Kidney glomerular epithelial cell (primary cell): ENCODE results near the gene MSL3.
A peak's percentile ranks its signal among the peaks of the same experiment; 100 is the strongest.

Source experiments
- DNase-seq: peaks from one replicate; lab custom pipeline; 2025; lab: John Stamatoyannopoulos, UW

Gene MSL3, protein sequence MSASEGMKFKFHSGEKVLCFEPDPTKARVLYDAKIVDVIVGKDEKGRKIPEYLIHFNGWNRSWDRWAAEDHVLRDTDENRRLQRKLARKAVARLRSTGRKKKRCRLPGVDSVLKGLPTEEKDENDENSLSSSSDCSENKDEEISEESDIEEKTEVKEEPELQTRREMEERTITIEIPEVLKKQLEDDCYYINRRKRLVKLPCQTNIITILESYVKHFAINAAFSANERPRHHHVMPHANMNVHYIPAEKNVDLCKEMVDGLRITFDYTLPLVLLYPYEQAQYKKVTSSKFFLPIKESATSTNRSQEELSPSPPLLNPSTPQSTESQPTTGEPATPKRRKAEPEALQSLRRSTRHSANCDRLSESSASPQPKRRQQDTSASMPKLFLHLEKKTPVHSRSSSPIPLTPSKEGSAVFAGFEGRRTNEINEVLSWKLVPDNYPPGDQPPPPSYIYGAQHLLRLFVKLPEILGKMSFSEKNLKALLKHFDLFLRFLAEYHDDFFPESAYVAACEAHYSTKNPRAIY

DNA sequence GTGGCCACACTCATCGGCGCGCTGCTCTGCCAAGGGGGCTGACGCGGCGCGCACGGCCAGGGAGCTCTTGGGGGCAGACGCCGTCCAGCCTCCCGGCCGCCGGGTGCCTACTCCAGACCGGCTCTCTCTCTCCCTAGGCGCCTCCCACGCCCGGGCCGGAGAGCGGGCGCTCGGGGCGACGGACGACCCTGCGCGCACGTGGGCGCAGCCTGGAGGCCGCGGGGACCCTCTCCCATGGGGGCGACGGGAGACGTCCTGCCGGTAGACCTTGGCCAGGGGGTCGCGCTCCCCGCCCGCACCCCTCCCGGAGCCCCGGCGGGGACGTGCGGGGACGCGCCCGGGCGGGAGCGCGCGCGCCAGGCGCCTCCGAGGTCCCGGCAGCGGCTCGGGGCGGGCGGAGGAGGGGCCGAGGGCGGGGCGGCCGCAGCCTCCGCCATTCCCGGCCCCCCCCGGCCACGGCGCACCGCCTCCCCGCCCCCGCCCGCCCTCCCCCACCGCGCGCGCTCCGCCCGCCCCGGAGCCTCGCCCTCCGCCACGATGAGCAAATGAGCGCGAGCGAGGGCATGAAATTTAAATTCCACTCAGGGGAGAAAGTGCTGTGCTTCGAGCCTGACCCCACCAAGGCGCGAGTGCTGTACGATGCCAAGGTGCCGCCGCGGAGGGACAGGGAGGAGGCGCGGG is at the start of gene MSL3:
Gene MSL3, plus strand, starts transcription at position 519 of the 681 bp plus-strand sequence. Its CDS starts 27 bp downstream, at position 546.
- peak; percentile 16 for DNase-seq

- no peak for DNase-seq
These were observed 35.7 kb upstream of the MSL3 start for GRCh38 chrX:11722304-11722703.

DNA sequence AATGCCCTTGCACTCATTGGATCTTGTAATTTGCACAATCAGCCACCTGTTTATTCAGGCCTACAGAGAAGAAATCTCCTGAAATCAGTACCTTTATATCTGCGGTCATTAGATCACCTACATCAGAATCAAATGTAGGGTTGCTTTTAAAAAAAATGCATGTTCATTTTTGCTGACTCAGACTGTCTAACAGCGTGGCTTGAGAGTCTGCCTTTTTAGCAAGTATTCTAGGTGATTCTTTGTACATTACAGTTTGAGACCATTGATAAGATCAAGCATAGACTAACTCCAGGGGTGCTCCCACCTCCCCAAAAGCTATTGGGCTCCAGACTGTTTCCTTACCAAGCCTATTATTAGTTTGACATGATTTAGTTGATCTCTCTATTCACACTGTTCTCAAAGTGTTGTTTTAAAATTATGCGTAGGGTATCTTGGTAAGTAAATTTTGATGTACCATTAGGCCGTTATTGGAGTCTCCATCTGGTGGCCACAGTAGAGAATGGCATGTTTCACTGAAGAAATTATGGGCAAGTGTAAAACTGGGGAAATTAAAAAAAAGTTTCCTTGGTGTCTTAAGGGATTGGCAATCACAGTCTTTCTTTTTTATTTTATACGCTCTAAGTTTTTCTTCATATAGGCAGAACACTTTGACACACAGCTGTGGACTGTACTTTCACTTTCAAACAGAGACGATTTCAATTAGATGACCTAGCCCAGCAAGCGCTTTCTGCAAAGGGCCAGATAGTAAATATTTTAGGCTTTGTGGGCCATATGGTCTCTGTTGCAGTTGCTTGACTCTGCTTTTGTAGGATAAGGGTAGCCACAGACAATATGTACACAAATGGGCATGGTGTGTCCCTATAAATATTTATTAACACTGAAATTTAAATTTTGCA is 33.7 kb upstream of the MSL3 start:
- DNase-seq, result peak; percentile 21

GRCh38 chrX:11725631-11726442 is 32.2 kb upstream of the MSL3 start:
- no peak for DNase-seq

- DNase-seq, result no peak
These were observed 29.5 kb upstream of the MSL3 start for GRCh38 chrX:11728556-11728955.

- DNase-seq, result no peak
These were observed 24.4 kb upstream of the MSL3 start for GRCh38 chrX:11733614-11734013.

DNA sequence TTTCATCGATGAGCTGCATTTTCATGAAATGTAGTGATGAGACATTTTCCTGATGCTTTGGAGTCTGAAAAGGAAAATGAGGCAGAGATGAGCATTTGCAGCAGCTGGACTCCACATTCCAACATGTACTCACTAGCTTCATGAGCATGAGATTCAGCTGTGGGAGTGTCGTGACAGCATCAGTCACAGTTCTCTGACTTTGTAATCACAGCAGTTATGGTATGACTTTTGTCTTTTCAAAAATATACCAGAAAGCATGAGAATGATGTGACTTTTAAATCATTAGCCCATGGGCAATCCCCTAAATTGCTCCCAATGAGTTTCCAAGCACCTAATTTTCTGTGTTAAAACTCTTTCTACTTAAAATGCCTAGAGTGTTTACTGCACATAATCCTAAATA is 18.3 kb upstream of the MSL3 start:
- DNase-seq, result no peak

DNA sequence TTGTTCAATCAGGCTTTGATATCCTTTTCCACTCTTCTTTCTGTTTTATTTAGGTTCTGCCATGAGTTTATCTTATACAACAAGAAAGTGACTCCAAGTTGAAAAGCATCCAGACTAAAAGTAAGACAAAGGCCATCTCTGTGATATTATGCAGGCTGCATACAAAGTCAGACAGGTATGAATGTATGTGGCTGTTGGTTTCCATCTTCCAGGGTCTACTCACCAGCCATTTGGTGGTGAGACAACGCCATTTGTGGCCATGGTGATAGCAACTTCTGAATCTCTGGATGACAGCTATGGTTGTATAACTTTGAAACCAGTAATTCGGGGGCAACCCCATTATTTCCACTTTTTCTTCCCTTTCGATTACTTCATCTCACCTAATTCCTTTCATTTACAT is 17.2 kb upstream of the MSL3 start:
- DNase-seq, result no peak

DNA sequence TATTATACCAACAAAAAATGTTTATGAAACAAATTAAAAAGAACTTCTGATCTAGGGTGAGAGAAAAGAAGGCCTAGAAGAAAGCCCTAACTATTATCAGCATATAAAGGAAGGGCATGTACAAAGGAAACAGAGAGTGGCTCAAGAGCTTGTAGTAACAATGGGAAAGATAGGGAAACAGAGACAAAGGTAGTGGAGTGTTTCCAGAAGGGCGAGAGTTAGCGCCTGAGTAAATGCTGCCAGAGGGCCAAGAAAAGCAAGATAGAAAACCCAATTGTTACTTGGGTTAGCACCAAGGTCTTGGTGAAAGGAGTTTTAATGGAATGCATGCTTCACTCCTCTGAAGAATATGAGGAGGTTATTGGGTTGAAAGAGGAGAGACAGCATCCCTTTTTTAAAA is 16.5 kb upstream of the MSL3 start:
- no peak for DNase-seq

DNA sequence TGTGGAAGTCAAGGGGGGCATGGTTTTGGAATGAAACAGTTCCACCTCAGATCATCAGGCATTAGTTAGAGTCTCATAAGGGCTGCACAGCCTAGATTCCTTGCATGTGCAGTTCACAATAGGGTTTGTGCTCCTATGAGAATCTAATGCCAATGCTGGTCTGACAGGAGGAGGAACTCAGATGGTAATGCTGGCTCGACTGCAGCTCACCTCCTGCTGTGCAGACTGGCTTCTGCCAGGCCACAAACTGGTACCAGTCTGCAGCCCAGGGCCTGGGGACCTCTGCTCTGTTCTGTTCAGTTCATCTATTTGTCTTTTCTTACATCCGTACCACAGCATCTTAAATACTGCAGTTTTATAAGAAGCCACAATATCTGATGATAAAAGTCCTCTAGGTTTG is 12.2 kb upstream of the MSL3 start:
- DNase-seq, result no peak

DNA sequence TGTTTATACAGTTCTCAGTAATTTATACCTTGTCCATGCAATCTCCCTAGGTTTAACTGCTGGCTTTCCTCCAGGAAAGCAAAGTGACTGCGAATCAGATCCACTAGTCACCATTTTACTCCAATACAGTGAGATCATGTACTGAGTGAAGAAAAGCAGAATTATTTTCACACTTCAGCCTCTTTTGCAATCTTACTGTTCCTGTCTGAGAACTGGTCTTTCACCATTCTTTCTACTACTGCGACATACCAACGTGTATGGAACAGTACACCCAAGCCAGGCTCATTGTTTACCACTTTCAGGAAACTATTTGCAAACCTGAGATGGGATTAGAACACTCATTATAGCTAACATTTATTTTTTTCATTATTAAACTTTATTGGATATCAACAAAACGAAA is 8.0 kb upstream of the MSL3 start:
- DNase-seq, result no peak

- DNase-seq, result no peak
These were observed 7.3 kb upstream of the MSL3 start for GRCh38 chrX:11750694-11751093.

DNA sequence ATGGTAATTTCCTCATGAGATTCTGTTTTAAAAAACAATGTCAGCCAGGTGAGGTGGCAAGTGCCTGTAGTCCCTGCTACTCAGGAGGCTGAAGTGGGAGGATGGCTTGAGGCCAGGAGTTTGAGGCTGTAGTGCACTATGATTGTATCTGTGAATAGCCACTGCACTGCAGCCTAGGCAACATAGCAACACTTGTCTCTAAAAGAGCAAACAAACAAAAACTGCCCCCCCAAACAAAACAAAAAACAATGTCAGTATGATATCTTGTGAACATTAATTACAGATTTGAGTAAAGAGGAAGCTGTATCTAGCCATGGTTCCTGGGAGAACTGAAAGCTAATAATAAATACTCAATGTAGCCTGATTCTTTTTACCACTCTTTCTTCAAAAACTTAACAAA is 6.8 kb upstream of the MSL3 start:
- DNase-seq, result no peak

DNA sequence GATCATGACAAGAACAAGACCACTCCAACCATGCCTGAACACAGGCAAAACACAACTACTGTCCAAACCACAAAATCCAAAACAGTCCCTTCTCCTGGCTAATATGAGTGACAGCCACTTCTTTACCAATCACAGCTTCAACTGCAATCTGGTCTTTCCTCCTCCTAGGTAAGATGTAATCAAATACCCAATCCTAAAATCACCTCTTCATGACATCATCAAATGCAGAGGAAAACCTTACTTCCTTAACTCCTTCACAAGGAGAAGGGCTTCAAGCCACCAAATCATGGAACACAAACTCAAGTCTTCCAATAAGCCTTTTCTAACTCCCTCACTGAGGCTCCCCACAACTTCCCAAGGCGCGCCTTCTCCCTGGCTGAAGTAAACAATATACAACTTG is 4.4 kb upstream of the MSL3 start:
- no peak for DNase-seq

GRCh38 chrX:11754958-11755645 is 2.9 kb upstream of the MSL3 start:
- DNase-seq, result no peak

DNA sequence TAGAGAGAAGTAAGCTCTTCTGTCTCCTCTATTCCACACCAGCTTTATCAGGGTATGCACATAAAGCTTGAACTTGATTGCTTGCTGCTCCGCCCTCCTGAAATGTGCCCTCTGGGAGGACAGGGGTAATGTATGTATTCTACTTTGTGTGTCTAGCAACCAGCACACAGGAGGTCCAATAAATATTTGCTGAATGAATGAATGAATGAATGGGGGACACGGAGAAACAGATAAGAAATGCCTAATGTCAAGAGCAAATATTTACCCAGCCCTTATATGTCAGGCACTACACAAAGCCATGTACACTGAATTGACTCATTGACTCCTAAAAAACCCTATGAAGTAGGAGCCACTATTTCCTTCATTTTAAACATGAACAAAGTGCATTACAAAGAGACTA is 2.3 kb upstream of the MSL3 start:
- no peak for DNase-seq

- no peak for DNase-seq
These were observed 1.4 kb upstream of the MSL3 start for GRCh38 chrX:11756354-11757318.

GRCh38 chrX:11757397-11757718 is 679 bp upstream of the MSL3 start:
- DNase-seq, result no peak

GRCh38 chrX:11758400-11759171 is 549 bp downstream of the MSL3 start:
- peak; percentile 63 for DNase-seq
